Stimulated activated CD4-positive, alpha-beta T cell treated with anti-CD3 and anti-CD28 coated beads, Interleukin-2, amount 100 ng/mL, for 24 hours (primary cell): ENCODE data around the gene MYOC.
"Not testable (repeated sequence)": the region's sequence is repeated elsewhere in the genome, so short reads cannot be mapped to it uniquely, and the experiment has no call there.

Source experiments
- DNase-seq, 2 donors: peaks; one replicate each; pipeline ENCODE4 v3.0.0-alpha.2; 2020

MYOC gene

GRCh38 chr1:171600310-171600709, 52.2 kb downstream of the MYOC start:
- DNase-seq: not testable (repeated sequence)

GRCh38 chr1:171597203-171597602, 55.3 kb downstream of the MYOC start:
- DNase-seq: no peak

GRCh38 chr1:171596705-171597104, 55.8 kb downstream of the MYOC start:
- DNase-seq: no peak

DNA sequence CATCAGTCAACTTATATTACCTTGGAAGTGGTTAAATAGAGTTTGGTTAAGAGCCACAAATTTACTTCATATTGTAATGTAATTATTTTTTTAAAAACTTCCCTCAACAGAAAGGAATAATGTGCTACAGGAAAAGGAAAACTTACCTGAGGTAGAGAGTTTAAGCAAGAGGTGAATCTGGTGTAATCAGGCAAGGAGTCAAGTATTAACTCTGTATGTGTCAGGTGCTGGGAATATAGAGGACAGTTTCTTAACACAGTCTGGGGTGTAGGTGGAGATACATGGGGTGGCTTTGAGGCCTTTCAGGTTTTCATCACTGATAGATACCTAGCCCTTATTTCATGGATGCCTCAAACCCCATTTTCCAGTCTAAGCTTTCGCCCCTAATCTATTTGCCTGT, 56.4 kb downstream of the MYOC start:
- no peak for DNase-seq

- DNase-seq: no peak
Measured at GRCh38 chr1:171595324-171595723, 57.2 kb downstream of the MYOC start.

- DNase-seq: no peak
Measured at GRCh38 chr1:171590022-171590421, 62.5 kb downstream of the MYOC start.

DNA sequence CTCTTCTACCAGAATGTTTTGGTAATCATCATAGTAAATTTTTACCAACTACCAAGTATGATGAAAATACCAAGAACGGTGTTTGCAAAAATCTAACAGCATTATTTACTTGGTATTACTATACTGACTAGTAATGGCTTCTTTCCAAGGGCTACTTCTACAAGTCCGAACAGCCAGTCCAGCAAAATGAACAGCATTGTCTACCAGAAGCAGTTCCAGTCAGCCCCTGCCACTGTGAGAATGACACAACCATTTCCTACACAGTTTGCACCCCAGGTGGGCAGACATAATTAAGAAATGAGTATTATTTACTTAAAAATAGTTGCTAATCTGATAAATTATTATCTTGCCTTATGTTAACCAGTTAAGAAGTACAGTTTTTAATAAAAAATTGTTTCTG, 64.3 kb downstream of the MYOC start:
- no peak for DNase-seq

GRCh38 chr1:171585715-171586114, 66.8 kb downstream of the MYOC start:
- no peak for DNase-seq
